GM12891 (cell line): ENCODE results near the gene VPS13D.

ENCODE experiments used
- POLR2AphosphoS5 ChIP-seq: IDR thresholded peaks from 2 replicates; pipeline ENCODE4 v1.6.1; 2011; ENCODE audit warnings: low read depth, low read length, control low read depth
- POU2F2 ChIP-seq: IDR thresholded peaks from 2 replicates; pipeline ENCODE4 v1.6.1; 2011; ENCODE audit warnings: low read depth, mild to moderate bottlenecking, control low read depth, low read length, moderate library complexity
- TAF1 ChIP-seq: IDR thresholded peaks from 2 replicates; pipeline ENCODE4 v1.6.1; 2011; ENCODE audit warnings: low read depth, low read length, control low read depth

- TF ChIP-seq POLR2AphosphoS5 (no peak), TAF1 (no peak), POU2F2 (no peak)
Observed at GRCh38 chr1:12434686-12435085, 204.9 kb downstream of the VPS13D start.
